Head of caudate nucleus (tissue), 42 donors: Measurements from ENCODE around the gene B3GNT9.

Experiments used
- DNase-seq, 42 donors: peaks; one replicate each; pipeline versions ENCODE4 v3.0.0 to v3.0.0-alpha.2; 2020 to 2021; ENCODE audit warnings: mixed read lengths in 7 of 42
- intact Hi-C: fragments of 100-400 bp; cut with DNase I; formaldehyde crosslinking; loops from one replicate; pipeline ENCODE4 v1.15.0; 2022

The B3GNT9 gene

DNA sequence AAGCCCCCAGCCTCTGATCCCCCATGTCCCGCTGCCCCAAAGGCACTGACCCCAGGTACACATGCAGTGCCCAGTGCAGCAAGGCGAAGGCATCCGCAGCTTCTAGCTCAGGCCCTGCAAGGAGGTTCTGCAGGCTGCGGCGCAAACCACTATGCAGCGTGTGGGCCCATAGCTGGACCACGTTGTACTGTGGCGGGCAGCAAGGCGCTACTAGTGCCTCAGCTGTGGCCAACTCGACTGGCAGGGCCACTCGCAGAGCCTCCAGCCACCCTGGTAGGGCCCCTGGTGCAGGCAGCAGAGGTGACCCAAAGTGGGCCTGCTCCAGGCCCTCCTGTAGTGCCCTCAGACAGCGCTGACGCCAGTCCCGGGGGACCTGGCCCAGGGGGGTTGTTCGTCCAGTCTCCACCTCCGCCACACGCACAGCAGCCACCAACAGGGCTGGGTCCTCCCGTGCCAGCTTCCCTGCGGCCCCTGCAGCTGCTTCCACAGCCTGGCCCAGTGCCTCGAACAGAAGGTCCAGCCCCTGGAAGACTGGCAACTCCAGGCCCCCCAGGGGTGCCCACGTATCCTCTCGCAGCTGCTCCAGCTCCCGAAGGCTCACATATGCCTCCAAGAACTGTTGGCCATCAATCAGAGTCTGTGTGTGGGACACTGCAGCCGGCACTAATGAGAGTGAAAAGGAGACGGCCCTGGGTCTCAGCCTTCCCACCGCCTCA, 36.5 kb upstream of the B3GNT9 start:
- intact Hi-C loops = no loop called here
- no peak for DNase-seq

DNA sequence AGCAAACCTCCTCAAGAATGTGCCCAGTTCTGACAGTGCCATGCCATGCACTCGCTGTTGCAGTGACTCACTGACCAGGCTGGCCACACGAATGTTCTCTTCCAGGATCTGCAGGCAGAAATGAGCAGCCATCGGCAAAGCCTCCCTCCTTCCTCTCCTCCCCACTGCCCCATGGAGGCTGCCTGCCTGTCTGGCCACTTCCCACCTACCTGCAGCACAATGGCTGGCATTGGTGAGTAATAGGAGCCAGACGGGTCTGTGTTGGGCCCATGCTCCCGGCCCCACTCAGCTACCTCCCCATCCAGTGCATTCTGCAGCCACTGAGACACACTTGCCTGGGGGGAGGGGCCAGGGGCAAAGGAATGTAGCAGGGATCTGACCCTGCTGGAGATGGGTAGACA, 35.8 kb upstream of the B3GNT9 start:
- intact Hi-C loops = no loop called here
- DNase-seq = no peak

DNA sequence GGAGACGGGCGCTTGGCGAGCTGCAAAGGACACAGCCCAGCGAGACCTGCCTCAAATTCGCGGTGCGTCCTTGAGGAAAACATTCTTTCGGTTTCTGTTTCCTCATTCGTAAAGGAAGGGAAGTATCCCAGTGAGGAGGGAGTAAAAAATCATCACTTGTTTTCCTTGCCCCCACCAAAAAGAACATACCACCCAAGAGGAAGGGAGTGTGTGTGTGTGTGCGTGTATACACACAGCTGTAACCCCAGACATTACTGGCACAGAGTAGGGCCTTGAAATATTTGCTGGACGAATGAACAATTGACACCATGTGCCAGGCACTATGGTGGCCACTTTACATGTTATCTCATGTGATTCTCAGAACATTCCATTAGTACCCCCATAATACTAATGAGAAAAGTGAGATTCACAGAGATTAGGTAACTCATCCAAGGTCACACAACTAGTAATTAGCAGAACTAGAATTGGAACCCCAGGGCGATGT, 34.9 kb upstream of the B3GNT9 start:
- intact Hi-C loops = no loop called here
- no peak for DNase-seq

DNA sequence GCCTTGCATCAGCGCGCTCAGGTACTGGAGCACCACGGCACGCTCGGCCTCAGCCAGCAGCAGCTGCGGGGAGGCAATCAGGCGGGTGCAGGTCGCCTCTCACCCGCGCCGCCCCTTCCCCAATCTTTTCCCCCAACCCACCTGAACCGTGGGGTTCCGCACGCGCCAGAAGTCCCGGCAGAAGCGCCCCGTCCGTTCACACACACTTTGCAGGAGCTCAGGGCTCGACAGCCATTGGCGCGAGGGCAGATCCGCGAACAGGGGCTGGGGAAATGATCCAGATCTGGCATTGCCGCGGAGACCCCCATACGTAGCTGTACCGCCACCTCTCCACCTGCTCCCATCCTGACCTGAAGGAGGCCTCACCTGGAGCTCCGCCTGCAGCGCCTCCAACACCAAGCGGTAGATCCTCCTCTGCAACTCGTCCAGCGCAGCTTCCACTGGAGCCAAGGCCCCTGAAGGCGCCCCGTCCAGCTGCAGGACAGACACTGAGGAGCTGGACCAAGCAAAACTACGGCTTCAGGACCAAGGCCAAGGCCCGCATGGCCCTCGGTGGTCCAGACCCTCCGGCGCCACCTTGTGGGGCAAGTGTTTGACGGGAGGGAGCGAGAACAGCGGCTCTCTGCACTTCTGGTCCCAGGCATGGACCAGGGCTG, 34.3 kb upstream of the B3GNT9 start:
- intact Hi-C loops = no loop called here
- DNase-seq = peak; percentile 81 to 96 (median 89)

DNA sequence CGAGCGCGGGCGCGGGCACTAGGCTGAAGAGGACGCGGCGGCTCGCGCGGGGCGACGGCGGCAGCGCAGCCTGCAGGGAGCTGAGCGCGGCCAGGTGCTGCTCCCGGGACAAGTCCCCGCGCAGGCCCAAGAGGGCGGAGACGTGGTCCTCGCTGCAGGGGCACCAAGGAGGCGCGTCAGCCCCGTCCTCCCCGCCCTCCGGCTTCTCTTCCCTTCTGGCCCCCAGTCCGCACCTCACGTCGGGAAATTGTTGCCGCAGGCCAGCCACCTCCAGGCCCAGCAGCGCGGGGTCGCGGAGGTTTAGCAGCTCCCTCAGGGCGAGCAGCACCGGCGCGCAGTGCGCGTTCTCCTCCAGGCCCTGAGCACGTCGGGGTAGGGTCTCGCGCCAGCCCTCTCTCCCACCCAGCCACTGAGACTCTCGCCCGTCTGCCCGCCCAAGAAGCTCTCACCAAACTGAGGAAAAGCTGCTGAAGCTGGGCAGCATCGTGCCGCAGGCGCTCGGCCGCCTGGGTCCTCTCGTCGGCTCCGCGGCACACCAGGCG, 33.7 kb upstream of the B3GNT9 start:
- peak in 4 of 42 donors; percentile 28 to 61 (median 42) for DNase-seq
- intact Hi-C loops = no loop called here

DNA sequence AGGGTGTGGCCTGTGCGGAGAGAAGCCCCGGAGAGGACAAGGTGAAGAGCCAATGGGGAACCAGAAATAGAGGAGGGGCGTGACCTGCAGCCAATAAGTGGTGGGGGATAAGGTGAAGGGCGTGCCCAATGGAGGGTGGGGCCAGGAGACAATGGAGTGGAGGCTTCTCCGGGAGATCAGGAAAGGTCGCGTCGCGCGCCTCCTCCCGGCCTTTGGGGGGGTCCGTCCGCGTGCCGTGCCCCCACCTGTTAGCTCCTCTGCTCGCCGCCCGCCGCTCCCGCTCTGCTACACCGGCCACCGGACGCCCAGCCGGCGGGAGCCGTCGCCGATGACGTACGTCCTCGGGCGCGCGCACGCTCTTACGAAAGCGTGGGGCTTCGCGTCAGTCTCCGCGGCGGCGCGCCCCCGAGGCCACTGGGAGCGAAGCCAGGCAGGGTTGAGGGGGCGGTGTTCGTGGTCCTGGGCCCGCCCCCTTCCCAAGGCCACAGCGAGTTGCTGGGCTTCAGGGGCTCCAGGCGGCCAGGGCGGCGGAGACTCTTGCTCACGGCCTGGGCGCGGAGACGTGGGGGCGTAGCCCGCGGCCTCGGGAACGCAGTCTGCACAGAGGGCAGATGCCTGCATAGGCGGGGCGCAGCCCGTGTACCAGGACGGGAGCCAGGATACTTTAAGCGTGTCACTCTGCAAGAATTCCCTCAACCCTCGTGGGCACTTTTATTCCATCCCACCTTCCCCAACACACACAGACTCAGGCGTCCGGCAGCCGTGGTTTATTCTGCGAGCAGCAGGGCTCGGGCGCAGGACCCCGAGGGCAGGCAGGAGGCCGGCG, 33.0 kb upstream of the B3GNT9 start, which contains the start of gene MATCAP1:
Gene MATCAP1, minus strand, starts transcription at position 337 of the 826 bp plus-strand sequence. CDS start 3,353 bp downstream, outside the sequence.
- intact Hi-C loops = no loop called here
- DNase-seq = peak; percentile 88 to 98 (median 95)

DNA sequence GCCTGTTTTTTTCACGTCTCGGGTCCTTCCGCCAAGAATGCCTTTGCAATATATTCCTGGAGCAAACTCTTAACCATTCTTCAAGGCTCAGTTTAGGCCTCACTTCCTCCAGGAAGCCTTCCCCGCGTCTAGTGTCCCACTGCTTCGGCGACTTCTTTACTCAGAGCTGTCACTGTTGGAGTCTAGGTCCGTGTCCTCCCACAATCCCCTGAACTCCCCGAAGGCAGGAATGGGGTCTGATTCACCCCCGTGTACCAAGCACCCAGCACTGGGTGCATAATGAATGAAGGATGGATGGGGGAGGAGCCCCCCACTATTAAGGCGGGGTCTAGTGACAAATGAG, 32.5 kb upstream of the B3GNT9 start:
- intact Hi-C loops = no loop called here
- no peak for DNase-seq

DNA sequence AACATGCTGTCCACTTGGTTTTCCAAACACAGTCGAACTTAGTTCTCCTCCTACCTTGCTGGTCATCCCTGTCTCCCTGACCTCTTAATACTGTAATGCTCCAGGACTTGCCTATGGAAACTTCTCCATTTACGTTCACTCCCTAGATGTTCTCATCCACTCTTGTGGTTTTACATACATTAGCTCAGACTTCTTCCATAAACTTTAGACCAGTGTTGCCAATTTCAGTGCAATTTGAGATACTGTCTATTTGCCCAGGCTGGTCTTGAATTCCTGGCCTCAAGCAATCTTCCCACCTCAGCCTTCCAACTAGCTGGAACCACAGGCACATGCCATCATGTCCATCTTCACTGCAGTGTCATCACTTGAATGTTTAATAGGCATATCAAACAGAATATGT, 31.5 kb upstream of the B3GNT9 start:
- intact Hi-C loops = no loop called here
- DNase-seq = no peak

DNA sequence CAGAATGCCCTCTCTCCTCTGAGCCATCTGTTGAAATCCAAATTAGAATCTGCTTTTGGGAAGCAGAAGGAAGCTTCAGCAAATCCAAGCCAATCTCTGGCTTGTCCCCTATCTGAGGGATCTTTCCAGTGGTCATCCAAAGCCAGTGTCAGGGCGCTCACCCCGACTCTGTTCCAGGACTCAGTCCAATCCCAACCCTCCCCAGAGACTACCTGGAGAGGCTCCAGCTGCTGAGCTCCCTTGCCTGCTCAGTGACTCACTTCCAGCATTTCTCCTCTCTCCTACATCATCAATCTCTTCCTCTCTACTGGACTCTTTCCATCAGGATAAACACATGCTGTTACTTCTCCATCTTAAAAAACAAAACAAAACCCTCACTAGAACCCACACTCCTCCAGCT, 30.5 kb upstream of the B3GNT9 start:
- intact Hi-C loops = no loop called here
- no peak for DNase-seq

DNA sequence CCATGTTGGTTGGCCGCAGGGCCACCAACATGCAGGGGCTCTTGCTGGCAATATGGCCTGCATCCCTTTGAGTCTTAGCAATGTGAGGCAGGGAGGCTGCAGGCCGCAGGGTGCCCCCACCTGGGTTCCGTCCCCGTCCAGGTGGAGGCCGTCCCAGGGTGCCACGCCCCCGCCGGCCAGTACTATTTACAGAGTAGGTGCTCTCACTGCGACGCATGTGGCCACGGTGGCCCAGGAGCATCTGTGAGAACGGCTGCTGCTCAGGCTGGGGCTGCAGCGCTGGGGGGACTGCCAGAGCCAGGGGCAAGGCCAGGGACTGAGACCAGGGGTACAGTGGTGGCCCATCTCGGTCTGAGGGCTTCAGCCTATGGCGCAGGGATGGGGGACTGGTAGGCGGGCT, 29.4 kb upstream of the B3GNT9 start:
- DNase-seq = no peak
- intact Hi-C loops = no loop called here

DNA sequence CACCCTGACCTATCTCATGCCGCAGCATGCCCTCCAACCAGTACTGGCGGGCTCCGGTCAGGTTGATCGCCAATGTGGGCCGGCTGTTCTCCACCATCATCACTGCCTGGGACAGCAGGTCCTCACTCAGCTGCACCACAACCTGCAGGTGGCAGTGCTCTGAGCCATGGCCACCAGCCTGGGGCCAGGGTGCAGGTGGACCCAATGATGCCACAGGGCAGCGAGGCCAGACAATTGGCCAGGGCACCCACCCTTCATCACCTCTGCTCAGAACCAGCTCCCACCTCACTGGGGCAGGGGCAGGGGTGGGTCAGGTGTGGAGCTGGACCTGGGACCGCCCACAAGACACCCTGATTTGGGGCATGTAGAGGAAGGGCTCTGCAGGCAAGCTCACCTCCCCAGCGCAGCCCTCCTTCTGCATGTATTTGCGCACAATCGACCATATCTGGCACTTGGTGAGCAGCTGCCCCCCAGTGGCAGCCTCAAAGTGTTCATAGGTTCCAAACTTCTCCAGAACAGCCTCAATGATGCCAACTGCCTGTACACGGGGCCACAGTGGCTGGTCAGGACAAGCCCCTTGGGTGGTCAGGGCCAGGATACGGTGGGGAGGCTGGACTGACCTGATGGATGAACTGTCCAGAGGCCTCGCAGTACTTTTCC, 28.8 kb upstream of the B3GNT9 start:
- intact Hi-C loops = no loop called here
- DNase-seq = no peak

DNA sequence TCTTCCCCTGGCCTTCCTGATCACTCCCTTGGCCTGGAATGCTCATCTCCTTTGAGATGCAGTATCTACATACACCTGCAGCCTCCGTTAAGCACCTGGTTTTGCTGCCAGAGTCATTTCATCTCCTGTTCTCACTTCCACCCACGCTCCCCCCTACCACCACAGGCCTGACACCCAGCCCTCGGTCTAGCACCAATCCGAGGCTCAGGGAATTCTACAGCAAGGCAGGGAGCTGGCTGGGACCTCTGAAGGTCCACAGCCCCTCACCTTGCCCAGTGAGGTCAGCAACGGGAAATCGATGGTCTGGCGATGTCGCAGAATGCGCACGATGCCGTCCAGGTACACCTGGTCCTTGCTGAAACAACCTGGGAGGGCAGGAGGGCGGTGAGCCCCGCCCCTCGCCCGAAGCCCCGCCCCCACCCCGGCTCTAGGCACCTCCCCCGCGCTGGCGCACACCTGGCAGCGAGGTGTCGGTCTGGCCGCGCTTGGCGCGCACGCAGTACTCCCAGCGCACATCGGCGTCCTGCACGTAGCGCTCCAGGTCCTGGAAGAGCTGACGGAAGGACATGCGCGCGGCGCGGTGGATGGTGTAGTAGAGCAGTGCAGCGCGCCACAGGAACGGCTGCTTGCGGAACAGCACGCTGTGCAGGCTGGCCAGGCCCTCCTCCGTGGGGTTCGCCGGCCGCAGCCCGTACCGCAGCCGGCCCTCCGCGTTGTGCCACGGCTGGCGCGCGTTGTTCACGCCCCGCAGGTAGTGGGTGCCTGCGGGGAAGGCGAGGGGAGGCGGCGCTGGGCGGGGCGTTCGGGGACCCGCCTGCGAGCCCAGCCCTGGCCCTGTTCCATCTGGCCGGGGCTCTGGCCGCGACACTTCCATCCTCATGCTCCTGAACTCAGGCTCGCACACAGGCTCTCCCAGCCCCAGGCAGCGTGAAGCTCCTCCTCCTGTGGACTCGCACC, 27.2 kb upstream of the B3GNT9 start:
- DNase-seq = peak in 39 of 42 donors; percentile 44 to 89 (median 73)

DNA sequence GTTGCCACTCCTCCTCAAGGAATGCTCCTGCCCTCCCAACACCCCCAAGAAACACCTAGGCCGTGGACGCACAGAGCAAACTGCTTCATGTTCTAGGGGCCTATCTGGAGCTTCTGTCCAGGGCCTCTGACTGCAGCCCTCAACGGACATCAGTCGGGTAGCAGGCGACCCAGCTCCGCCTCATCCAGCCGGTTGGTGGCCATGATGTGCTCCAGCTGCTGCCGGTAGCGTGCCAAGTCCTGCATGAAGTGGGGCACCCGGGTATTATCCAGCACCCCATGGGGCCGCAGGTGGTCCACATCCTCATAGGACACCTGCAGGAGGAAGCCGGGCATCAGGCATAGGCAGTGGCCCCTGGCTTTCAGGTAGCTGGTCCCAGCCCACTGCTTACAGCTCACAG, 25.9 kb upstream of the B3GNT9 start:
- DNase-seq = no peak
- intact Hi-C loops = no loop called here

More for the DNA sequence above, 27.2 kb upstream of the B3GNT9 start:
- intact Hi-C loops = no loop called here

DNA sequence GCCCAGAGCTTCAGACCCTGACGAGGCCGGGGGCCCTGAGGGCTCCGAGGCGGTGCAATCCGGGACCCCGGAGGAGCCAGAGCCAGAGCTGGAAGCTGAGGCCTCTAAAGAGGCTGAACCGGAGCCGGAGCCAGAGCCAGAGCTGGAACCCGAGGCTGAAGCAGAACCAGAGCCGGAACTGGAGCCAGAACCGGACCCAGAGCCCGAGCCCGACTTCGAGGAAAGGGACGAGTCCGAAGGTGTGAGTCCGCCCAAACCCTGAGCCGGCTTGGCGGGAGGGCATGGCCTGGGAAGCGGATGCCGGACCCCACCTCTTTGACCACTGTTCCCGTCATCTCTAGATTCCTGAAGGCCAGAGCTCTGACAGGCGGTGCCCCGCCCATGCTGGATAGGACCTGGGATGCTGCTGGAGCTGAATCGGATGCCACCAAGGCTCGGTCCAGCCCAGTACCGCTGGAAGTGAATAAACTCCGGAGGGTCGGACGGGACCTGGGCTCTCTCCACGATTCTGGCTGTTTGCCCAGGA, 24.0 kb upstream of the B3GNT9 start:
- intact Hi-C loops = no loop called here
- no peak for DNase-seq

DNA sequence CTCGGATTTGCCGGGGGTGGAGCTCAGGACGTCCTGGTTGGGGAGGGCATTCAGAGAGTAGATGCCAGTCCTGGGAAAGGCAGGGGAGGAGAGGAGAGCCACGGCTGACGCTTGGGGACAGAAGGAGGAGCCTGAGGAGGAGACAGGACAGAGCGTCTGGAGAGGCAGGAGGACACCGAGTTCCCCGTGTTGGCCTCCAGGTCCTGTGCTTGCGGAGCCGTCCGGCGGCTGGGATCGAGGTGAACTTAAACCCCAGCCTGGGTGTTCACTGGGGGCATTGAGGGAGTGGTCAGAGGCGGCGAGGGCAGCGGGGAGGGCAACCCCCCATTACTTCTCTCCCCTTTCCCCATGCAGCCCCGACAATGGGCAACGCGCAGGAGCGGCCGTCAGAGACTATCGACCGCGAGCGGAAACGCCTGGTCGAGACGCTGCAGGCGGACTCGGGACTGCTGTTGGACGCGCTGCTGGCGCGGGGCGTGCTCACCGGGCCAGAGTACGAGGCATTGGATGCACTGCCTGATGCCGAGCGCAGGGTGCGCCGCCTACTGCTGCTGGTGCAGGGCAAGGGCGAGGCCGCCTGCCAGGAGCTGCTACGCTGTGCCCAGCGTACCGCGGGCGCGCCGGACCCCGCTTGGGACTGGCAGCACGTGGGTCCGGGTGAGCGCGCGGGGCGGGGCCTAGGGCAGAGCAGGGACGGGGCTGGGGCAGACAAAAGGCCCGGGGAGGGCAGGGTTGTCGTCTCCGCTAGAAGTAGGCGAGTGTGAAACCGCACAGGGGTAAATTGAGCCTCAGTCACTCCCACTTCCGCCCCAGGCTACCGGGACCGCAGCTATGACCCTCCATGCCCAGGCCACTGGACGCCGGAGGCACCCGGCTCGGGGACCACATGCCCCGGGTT, 23.3 kb upstream of the B3GNT9 start:
- DNase-seq = peak; percentile 61 to 93 (median 85)
- intact Hi-C loops = no loop called here

DNA sequence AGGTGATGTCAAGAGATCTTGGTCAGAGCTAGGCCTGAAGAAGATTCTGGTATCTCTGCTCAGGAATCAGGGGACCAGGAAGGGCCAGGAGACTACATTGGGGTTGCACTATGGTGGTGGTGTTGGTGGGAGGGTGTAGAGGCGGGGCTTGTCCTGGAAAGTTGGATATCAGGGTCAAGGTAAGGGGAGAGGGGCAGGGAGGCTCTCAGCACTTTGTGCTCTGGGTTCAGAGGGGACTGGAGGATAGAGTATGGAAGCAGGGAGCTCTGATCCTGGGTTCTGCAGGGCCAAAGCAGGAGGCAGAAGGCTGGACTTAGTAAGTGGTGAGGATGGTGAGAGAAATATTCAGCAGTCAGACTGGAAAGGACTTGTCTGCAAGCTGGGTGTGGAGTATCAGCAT, 22.5 kb upstream of the B3GNT9 start:
- intact Hi-C loops = no loop called here
- no peak for DNase-seq
